ENCODE data around the gene SRSF10.

- TF ChIP-seq CTCF (IDR thresholded peaks at IDR 0.05 in 4 of 5, conservative IDR thresholded peaks at IDR 0.05 in 1 of 5): no peak
- TF ChIP-seq POLR2A (IDR thresholded peaks at IDR 0.05): no peak
Observed at GRCh38 chr1:23995431-23995837, 15.3 kb upstream of the SRSF10 start.

Data from gastrocnemius medialis (tissue), 4 donors.